DOHH2 (cell line): ENCODE data around the gene KCTD17.

Experiments
- H3F3A ChIP-seq: fragments of 200-600 bp; sonication (generic), shearing (Covaris generic); 2 replicates; pipeline ENCODE4 v1.6.0; 2016; ENCODE audit warnings: antibody characterized with exemption, mild to moderate bottlenecking; ENCODE audit not compliant: control insufficient read depth, insufficient read depth
- H3K27ac ChIP-seq: fragments of 200-600 bp; sonication (generic); 2 replicates; pipeline ENCODE4 v1.5.1; 2014; ENCODE audit warnings: low read depth, mild to moderate bottlenecking, low read length, moderate library complexity
- H3K27me3 ChIP-seq: fragments of 200-600 bp; sonication (generic); 2 replicates; pipeline ENCODE4 v1.6.1; 2014; ENCODE audit warnings: mild to moderate bottlenecking, low read length, mixed read lengths; ENCODE audit not compliant: control insufficient read depth
- H3K36me3 ChIP-seq: fragments of 200-600 bp; sonication (generic); 2 replicates; pipeline ENCODE4 v1.6.1; 2014; ENCODE audit warnings: mild to moderate bottlenecking, low read length, moderate library complexity, mixed read lengths; ENCODE audit not compliant: control insufficient read depth
- H3K4me1 ChIP-seq: fragments of 200-600 bp; sonication (generic); 2 replicates; pipeline ENCODE4 v1.6.1; 2014; ENCODE audit warnings: mild to moderate bottlenecking, low read length, mixed read lengths; ENCODE audit not compliant: control insufficient read depth
- H3K4me2 ChIP-seq: fragments of 200-600 bp; sonication (generic); 2 replicates; pipeline ENCODE4 v1.6.0; 2014; ENCODE audit warnings: mild to moderate bottlenecking, low read length, moderate library complexity
- H3K4me3 ChIP-seq: fragments of 200-600 bp; sonication (generic); 2 replicates; pipeline ENCODE4 v1.5.1; 2014; ENCODE audit warnings: mild to moderate bottlenecking, low read length, mixed read lengths
- H3K79me2 ChIP-seq: fragments of 200-600 bp; sonication (generic); 2 replicates; pipeline ENCODE4 v1.6.1; 2014; ENCODE audit warnings: mild to moderate bottlenecking, low read length, mixed read lengths; ENCODE audit not compliant: control insufficient read depth
- H3K9me2 ChIP-seq: fragments of 200-600 bp; sonication (generic); replicated peaks from 2 replicates; pipeline ENCODE4 v1.6.1; 2014; ENCODE audit warnings: mild to moderate bottlenecking, low read length, mixed read lengths; ENCODE audit not compliant: control insufficient read depth
- H3K9me3 ChIP-seq: fragments of 200-600 bp; sonication (generic); 2 replicates; pipeline ENCODE4 v1.6.1; 2014; ENCODE audit warnings: antibody characterized with exemption, low read length, mixed read lengths; ENCODE audit not compliant: control insufficient read depth, insufficient read depth
- H4K20me1 ChIP-seq: fragments of 200-600 bp; sonication (generic); 2 replicates; pipeline ENCODE4 v1.6.0; 2014; ENCODE audit warnings: low read depth, mild to moderate bottlenecking, antibody characterized with exemption, low read length, moderate library complexity; ENCODE audit not compliant: control insufficient read depth, insufficient read depth
- CTCF ChIP-seq: fragments of 200-600 bp; sonication (generic); IDR thresholded peaks from one replicate; pipeline ENCODE4 v1.5.1; 2014; ENCODE audit warnings: antibody characterized with exemption, mild to moderate bottlenecking, low read depth, low read length; ENCODE audit not compliant: poor library complexity, severe bottlenecking
- EZH2phosphoT487 ChIP-seq: fragments of 200-600 bp; sonication (generic); IDR thresholded peaks from 2 replicates; pipeline ENCODE4 v1.6.1; 2017; ENCODE audit warnings: borderline replicate concordance, mild to moderate bottlenecking, antibody characterized with exemption, low read length, moderate library complexity, mixed read lengths

KCTD17 gene

GRCh38 chr22:37049224-37049623 is 2.3 kb upstream of the KCTD17 start:
- Histone ChIP-seq H3K27ac (no peak overlapping the region), H3K4me1 (peaks cover 16% of the 10 kb centered on the region), H3K4me2 (no peak overlapping the region), H3K4me3 (no peak overlapping the region), H3F3A (no peaks in the 10 kb centered on the region), H3K79me2 (no peaks in the 10 kb centered on the region), H4K20me1 (no peaks in the 10 kb centered on the region), H3K27me3 (peaks cover 12% of the 10 kb centered on the region), H3K9me3 (no peaks in the 10 kb centered on the region), H3K9me2 (no peaks in the 10 kb centered on the region), H3K36me3 (no peaks in the 10 kb centered on the region)
- TF ChIP-seq CTCF (no peak), EZH2phosphoT487 (no peak)

GRCh38 chr22:37050913-37051312 is 629 bp upstream of the KCTD17 start:
- peak overlapping the region; percentile 87; the same call in 1 of the 2 replicates for H3K4me2 ChIP-seq
- H3K36me3 ChIP-seq: no peaks in the 10 kb centered on the region
- H3K9me3 ChIP-seq: no peaks in the 10 kb centered on the region
- TF ChIP-seq EZH2phosphoT487 (no peak), CTCF (no peak)
- no peaks in the 10 kb centered on the region for H3F3A ChIP-seq
- H3K4me1 ChIP-seq: peaks cover 10% of the 10 kb centered on the region
- no peak overlapping the region for H3K4me3 ChIP-seq
- H3K9me2 ChIP-seq: no peaks in the 10 kb centered on the region
- no peaks in the 10 kb centered on the region for H4K20me1 ChIP-seq
- H3K27ac ChIP-seq: no peak overlapping the region
- H3K27me3 ChIP-seq: peaks cover 4% of the 10 kb centered on the region; the same call in 1 of the 2 replicates
- no peaks in the 10 kb centered on the region for H3K79me2 ChIP-seq

GRCh38 chr22:37052386-37053309 is 1.1 kb downstream of the KCTD17 start:
- no peaks in the 10 kb centered on the region for H3K9me2 ChIP-seq
- peak overlapping the region; percentile 87 for H3K4me2 ChIP-seq
- H3F3A ChIP-seq: no peaks in the 10 kb centered on the region
- H3K36me3 ChIP-seq: no peaks in the 10 kb centered on the region
- H3K79me2 ChIP-seq: no peaks in the 10 kb centered on the region
- TF ChIP-seq CTCF (no peak), EZH2phosphoT487 (no peak)
- H3K27me3 ChIP-seq: peaks cover 4% of the 10 kb centered on the region; the same call in 1 of the 2 replicates
- peak overlapping the region; percentile 80 for H3K4me3 ChIP-seq
- no peak overlapping the region for H3K27ac ChIP-seq
- H3K4me1 ChIP-seq: peaks cover 10% of the 10 kb centered on the region
- H4K20me1 ChIP-seq: no peaks in the 10 kb centered on the region
- no peaks in the 10 kb centered on the region for H3K9me3 ChIP-seq
